Fibroblast of upper back skin (primary cell): ENCODE results near the gene GPR183.
A peak's percentile ranks its signal among the peaks of the same experiment; 100 is the strongest.

Experiments used
- DNase-seq: peaks from one replicate; pipeline ENCODE4 v3.0.0-alpha.2; 2013

The GPR183 gene

DNA sequence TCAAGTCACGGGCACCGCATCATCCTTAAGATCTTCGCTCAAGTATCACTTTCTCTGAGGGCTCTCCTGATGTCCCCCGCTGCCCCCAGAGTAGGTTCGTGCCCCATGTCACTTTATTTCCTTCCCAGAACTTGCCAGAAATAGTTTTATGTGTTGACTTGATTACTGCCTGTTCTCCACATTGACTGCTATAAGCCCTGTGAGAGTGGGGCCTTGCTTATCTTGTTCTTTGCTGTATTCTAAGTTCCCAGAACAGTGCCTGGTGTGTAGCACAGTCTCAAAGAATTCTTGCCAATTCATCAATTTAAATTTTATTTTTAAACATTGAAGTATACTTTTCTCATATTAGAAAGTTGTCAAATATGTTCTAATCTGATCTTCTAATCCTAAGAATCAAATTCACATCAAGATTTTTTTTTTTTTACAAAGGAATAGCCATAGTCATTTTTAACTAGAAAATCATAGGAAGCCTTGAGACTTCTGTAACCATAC is 32.1 kb upstream of the GPR183 start:
- DNase-seq = no peak

DNA sequence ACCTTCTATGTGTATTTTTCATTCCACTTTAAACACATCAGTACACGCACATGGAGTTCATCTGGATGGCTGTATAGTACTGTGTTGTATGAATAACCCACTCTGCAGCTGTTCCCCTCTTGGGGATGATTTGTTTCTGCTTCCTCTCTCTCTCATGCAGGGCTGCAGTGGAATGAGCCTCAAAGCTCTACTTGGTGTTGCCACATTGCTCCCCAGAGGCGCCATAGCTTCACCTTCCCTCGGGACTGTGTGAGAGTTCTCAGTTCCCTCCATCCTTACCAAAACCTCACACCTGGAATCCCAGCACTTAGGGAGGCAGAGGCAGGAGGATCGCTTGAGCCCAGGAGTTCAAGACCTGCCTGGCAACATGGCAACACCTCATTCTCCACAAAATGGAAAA is 28.4 kb upstream of the GPR183 start:
- no peak for DNase-seq

DNA sequence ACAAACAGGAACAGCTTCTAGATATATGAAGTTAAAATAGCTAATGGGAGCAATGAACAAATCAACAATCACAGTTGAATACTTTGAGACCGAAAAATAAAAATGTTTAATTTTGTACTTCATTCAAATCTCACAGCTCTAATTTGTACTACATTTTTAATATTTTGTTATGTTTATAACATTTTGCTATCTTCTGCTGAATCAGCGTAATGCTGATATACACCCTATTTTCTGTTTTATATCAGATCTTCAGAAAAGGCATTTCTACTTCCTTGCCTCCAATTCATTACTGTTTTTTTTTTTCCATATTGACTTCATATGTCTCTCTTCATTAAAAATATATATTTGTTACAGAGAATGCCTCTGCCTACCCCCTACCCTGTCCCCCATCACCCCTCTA is 27.9 kb upstream of the GPR183 start:
- no peak for DNase-seq

DNA sequence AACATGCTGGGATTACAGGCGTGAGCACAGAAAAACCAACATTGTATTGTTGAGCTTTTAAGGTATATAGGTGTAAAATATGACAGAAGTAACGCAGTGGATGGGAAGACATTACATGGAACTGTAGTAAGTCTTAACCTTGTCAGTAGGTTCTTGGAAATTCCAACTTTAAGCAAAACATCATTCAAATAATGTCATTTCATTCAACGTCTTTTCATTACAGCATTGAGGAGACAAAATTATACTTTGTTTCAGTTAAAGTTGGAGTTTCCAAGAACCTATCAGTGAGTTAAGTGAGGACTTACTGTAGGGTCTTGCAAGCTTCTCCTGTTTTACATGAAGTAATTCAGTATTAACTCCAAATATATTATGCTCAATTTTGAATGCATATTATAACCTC is 27.0 kb upstream of the GPR183 start:
- no peak for DNase-seq

DNA sequence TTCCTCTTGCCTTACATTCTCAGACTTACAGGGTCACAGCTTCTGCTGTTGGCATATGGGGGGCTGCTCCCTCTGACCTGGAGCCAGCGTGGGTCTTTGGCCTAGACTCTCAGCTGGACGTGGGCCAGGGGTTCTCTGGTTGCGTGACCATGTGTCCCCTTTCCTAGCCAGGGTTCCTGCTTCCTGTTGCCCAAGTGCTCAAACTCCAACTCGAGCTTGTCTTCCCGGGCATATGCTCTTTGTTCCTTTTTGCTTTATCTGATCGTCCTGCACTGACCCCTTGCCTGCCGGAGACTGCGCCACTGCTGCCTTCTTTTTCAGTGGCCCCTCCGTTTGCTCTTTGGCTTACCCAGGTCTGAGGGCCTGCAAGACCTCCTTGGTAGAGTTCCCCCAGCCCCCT is 25.3 kb upstream of the GPR183 start:
- no peak for DNase-seq

DNA sequence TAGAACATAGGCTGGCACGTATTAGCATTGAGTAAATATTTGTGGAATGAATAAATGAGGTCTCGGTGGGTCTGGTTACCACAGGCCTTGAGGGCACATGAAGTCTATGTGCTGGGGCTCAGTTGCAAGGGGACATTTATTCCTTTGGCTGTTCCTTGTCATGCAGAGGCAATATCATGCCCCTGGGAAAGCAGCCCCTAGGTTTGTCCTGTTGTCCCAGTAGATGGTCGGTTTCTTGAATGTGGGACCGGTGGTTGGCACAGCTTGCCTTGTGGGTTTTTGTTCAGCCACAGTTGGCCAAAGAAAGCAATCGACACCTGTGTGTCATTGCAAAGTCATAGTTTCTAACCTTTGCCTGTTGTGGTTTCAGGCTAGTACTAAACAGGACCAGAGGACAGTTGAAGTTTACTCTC is 24.7 kb upstream of the GPR183 start:
- no peak for DNase-seq

DNA sequence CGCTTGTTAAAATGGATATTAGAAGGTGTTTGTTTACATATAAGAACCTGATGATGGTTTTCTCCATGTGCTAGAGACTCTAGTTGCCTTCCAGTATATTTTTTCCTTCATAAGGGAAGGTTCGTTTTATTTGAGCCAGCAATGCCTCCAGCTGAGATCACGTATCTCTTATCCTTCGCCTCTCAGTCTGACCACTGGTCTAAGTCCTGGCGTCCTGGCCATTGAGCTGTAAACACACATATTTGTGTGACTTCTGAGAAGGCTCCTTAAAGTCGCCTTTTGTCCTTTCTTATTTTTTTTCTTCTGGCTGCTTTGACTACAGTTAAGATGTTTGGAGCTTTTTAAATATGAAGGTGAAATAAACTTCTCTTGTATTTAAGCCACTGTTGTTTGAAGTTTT is 23.7 kb upstream of the GPR183 start:
- DNase-seq = no peak

DNA sequence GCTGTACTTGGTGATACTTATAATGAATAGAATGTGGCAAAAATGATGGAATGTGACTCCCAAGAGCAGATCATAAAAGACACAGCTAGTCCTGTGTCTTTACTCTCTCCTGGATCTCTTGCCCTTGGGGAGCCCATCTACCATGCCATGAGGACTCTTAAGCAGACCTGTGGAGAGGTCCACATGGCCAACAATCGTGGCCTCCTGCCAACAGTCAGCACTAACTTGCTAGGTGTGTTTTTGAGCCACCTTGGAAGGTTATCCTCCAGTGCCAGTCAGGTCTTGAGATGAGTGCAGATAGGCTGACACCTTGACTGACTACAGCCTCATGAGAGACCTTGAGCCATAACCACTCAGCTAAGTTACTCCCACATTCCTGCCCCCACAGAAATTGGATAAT is 22.3 kb upstream of the GPR183 start:
- no peak for DNase-seq

DNA sequence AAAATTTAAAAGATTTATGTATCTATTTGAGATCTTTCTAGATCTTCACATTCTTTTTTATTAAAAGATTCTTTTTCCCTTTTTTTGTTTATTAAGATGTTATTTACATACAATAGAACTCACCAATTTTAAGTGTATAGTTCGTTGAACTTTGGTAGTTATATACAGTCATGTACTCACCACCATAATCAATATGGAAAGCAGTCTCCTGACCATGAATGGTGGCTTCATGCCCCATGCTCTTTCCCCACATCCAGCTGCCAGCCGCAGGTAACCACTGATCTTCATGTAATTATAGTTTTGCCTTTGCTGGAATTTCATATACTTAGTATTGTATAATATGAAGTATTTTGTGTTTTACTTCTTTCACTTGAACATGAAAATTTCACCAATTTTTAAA is 20.6 kb upstream of the GPR183 start:
- DNase-seq = no peak

DNA sequence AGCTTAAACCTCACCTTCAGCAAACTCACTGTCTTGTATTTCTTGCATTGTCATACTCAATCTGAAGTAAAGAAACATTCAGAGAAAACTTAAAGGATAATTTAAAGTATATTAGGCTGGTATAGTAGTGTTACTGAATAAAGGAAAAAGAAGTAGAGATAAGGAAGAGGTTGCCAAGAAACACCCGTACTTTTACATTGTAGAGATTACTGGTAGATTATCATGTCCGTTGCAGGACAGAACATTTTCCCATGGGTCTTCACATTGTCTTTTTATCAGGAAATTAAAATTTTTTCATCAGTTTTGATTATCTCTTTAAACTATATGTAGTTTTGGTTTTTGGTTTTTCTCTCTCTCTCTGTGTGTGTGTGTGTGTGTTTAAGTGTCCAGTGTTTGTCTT is 19.9 kb upstream of the GPR183 start:
- no peak for DNase-seq

DNA sequence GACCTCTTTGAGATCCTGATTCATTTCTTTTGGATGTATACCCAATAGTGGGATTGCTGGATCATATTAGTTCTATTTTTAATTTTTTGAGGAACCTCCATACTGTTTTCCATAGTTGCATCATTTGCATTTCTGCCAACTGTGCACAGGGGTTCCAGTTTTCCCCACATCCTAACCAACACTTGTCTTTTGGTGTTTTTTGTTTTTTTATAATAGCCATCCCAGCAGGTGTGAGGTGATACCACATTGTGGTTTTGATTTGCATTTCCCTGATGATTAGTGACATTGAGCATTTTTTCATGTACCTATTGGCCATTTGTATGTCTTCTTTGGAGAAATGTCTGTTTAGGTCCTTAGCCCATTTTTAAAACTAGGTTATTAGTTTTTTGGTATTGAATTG is 18.8 kb upstream of the GPR183 start:
- DNase-seq = no peak

DNA sequence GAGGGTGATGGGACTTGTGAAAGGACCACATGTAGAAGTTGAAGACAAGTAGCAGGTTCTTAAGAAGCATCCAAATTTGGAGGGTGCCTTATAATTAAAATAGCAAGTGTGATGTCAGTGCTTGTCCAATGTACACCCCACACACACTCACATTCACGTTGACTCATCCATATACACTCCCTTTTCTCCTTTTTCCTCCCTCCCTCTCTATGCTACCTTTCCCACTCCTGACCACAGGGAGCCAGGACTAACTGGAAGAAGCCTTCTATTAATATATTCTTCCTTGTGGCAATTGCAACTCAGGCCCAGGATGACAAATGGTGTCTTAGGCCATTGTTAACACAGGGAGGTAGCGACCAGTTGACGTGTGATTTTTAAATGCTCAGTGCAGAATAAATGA is 16.3 kb upstream of the GPR183 start:
- peak; percentile 50 for DNase-seq

DNA sequence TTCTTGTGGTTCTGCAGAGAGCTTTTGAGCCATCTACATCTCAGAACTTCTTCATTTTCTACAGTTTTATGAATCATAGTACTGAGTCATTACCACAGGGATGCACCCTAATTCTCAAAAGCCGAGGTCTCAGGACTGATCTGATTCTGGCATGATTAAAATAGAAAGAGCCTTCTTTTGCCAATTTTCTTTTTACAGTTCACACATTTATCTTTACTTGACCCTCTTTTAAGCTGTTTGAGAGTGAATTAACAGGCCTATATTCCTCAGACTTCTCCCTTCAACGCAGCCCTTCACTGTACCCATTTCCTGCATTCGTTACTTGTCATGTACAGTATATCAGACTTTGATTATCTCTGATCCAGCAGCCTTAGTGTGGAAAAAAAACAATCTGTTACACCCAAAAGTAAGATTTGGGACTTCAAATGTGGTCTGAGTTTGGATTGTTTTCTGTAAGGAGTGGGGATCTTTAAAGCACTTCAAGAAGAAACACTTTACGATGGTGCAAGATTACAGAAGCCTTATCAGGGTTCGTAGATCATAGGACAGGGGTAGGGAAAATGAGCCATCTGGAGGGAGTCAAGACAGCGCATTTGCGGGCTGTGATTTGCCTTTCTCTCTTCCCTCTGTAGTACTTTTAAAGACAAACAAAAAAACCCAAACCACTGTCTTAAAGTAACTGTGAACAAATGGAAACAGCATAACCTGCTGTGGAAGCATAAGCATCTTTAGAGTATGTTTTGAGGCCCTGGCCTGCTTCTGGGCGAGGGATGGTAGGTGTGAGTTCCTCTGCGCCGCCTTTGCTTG is 15.3 kb upstream of the GPR183 start:
- peak; percentile 85 for DNase-seq

DNA sequence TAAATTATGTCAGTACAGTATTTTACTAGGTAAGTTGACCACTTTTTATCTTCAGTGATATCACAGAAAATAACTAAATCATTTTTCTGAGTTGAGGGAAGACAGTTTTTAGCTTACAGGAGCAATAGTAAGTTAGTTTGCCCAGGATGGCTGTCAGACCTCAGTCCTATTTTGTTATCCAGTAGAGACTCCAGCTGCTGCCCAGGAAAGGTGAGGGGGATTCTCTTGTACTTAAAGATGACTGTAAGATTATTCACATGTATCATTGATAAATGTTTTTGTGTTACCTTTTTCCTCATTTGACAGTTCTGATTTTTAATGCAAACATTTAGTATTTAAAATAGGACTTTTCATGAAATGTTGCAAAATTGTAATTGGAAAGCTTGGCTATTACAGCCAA is 14.5 kb upstream of the GPR183 start:
- DNase-seq = no peak

DNA sequence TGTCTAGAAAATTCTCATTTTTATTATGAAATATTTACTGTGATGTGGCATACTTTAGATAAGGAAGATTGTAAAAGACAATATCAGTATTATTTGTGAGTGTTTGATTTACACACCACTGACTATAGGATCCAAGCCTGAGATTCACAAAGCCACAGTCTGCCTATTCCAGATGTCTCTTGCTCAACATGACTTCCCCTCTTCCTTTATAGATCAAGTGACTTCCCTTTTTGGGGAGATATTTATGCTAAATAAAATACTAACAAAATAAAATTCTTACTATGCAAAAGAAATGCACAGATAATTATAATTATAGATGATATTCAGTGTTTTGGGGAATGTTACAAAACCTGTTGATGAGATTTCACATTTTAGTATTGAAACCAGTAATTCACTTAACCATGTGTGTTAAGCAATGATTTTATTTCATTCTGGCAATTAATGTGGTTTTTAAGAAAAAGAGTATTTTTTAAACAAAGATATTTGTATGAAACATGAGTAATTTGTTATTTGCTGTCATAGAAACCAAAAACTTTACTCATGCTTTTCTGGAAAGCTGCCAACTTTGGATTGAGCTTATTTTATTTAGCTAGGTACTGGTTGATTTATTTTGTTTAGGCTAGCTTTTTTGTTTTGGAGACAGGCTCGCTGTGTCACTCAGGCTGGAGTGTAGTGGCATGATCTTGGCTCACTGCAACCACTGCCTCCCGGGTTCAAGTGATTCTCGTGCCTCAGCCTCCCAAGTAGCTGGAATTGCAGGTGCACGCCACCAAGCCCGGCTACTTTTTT is 13.7 kb upstream of the GPR183 start:
- DNase-seq = peak; percentile 83

DNA sequence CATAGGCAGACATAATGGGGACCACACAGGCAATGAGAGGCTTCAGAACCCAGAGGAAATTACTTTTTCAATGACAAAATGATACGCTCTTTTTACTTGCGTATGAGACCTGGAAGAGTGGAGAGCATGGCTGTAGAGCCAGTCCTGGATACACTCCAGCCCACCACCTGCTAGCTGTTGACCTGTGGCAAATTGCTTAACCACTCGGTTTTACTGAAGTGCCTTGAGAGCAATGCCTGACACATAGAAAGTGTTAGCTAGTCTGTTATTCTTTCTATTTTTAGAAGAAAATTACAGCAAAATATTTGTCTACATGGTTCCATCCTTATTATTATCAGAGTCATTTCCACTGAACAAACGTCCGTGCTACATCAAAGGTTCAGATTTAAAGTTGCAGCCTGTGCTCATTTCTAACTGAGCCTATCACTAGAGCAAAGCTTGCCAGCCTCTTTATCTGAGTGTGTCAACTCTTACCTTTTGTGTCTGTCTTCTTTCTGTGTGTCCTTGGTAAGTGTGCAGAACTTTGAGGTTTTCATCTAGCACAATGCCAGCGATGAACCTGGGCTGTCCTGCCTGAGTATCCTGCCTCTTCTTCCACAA is 9.6 kb upstream of the GPR183 start:
- DNase-seq = no peak

DNA sequence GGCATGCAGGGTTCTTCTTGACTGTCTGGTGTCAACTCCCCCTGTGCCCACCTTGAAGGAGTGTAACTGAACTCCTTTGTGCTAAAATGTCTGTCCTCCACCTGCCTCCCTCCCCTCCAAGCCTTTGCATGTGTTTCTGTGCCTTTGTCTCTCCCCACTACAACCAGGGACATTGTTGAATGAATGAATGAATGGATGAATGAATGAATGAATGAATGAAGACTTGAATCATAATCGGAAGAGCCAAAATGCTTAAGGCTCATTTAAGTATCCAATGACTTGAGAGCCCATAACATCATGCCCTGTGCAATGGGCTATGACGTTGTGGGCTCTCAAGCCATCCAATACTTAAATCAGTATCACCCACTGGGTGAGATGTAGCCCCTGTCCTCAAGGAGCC is 9.0 kb upstream of the GPR183 start:
- DNase-seq = no peak

DNA sequence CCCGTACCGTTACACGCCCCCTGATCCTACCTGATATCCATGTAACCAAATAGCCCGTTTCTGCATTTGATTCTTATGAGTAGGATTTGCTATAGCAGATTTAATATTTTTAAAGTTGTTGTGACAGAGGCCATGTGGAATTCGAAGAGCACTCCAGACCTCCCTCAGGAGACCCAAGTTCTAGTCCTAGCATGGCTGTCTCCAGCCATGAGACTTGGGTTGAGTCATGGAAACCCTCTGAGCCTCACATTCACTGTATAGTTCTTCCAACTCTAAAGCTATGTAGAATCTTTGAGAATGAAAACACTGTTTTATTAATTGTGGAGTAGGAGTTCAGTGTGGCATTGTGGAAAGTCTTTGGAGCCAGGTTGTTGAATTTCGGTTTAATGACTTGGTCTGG is 8.0 kb upstream of the GPR183 start:
- DNase-seq = no peak

DNA sequence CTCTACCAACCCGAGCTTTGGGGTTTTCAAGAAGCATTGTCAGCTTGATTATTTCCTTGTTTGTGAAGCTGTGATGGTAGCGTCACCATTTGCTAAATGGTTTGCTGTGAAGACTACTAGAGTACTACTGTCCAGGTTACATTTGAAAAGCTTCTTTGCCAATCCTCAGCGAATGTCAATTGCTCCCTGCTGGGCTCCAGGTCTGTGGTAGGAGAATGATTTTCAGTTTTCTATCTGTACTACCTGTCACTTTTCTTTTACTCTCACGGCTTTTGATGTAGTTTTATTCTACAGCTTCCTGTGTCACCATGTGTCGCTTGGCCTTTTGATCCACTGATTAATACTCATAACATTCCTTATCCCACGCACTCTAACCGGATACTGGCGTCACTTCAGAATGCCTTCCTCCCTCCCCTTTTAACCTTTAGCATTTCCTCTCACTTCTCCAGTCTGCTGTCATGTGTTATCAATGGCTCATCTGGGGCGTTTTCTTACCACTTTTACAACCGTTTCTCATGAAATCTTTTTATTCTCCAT is 7.5 kb upstream of the GPR183 start:
- DNase-seq = no peak

DNA sequence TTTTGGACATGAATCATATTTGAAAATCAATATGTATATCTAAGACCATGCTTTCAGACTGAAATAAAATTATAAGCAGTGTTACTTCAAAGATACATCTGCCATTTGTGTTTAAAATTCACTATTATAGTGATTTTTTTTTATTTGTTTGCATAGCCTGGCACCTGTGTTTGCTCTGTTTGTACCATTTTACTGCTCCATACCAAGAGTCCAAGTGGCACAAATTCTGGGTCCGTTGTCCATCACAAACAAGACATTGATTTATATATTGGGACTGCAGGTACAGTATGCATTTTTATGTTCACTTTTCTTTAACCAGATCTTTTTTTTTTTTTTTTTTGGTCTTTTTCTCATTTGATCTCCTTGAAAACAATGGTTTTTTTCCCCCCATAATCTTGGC is 6.7 kb upstream of the GPR183 start:
- no peak for DNase-seq

DNA sequence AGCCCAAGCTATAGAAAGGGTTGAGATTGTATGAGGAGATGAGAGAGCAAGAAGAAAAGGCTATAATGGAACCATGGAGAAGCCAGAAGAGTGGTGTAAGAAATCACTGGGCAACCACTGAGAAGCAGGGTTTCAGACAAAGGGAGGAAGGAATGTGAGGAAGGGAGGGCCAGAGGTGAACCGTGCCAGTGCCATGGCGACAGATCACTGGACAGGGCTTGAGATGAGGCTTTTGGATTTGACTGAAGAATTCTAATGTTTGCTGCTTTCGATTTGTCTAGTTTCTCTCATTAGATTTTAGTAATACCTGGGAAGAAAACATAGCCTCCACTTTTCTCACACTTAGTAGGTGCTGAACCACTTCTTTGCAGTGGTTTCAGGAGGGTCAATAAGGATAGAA is 6.3 kb upstream of the GPR183 start:
- DNase-seq = no peak

DNA sequence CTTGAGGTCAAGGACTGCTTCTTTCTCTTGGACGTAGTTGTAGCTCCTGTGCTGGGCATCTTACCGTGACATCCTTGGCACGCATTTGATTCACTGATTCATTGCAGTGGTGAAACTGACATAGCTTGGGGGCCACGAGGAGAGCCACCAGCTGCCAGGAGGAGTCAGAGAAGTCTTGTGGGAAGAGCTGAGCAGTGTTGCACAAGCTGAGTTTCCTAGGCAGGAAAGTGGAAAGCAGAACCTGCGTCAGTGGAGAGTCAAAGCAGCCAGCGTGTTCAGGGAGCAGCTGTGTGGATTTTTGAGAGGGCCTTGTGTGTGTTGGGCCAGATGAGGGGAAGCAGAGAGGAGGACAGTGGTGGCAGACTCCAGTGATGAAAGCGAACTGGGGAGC is 5.3 kb upstream of the GPR183 start:
- peak; percentile 78 for DNase-seq

DNA sequence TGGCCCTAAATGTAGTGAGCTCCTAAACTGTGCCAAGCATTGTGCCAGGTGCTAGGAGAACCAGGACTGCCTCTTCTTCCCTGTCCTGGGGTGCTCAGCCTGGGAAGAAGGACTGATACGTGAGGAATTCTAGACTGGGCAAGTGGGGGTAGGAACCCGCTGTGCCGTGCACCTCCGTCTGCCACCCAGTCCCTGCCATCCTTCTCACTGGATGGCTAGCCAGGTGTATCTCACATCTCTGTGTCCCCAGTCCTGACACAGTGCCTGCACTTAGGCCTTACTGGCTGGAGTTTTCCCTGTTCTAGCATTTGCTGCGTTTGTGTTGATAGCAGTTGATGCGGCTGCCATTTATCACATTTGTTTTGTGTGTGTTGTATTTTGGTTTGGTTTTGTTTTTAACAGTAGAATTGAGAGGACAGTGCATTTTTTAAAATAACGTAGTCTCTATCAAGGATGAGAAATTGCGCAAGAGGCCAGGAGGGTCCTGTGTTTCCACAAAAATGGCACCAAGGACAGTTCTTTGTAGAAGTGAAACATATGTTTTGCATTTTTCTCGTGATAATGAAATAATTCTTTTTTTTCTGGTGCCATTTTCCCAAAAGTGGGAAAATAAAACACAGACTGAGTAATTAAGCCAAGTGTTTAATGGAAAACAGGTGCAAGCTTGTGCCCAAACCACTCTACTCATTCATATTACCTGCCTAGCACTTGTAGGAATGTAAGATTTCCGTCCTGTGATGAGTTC is 4.7 kb upstream of the GPR183 start:
- DNase-seq = no peak
